ENCODE results near the gene MCF2L. TPM values are rescaled to one million over a fixed set of nuclear protein-coding genes. Genes with fewer than 3 reads are reported as not detected.
A peak's percentile ranks its signal among the peaks of the same experiment; 100 is the strongest.

MCF2L gene
- total and polyA plus RNA-seq, 7 donors: 9.1 to 40.5 (median 20.3) TPM

- no peaks in the 10 kb centered on the region for H3K9me3 ChIP-seq
- DNase-seq: no peak
- intact Hi-C loops (cut with DNase I): no loop called here
- ATAC-seq: no peak
- H3K27ac ChIP-seq: no peak overlapping the region
- H3K27me3 ChIP-seq (ENCODE audit: insufficient read depth in 3 of 3, low read length in 2 of 3): peaks cover 0 to 33% (median 0%) of the 10 kb centered on the region in 3 donors
- H3K4me1 ChIP-seq: no peaks in the 10 kb centered on the region
- TF ChIP-seq, protein P1, sequence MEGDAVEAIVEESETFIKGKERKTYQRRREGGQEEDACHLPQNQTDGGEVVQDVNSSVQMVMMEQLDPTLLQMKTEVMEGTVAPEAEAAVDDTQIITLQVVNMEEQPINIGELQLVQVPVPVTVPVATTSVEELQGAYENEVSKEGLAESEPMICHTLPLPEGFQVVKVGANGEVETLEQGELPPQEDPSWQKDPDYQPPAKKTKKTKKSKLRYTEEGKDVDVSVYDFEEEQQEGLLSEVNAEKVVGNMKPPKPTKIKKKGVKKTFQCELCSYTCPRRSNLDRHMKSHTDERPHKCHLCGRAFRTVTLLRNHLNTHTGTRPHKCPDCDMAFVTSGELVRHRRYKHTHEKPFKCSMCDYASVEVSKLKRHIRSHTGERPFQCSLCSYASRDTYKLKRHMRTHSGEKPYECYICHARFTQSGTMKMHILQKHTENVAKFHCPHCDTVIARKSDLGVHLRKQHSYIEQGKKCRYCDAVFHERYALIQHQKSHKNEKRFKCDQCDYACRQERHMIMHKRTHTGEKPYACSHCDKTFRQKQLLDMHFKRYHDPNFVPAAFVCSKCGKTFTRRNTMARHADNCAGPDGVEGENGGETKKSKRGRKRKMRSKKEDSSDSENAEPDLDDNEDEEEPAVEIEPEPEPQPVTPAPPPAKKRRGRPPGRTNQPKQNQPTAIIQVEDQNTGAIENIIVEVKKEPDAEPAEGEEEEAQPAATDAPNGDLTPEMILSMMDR (IDR thresholded peaks at IDR 0.05): no peak
- H3K36me3 ChIP-seq (ENCODE audit: insufficient read depth in 1 of 2, low read depth in 1 of 2): no peaks in the 10 kb centered on the region
- WGBS, 3 donors: 58 to 73% (median 62%) methylated on average over 16 of the region's 16 CpGs
- no peak overlapping the region for H3K4me3 ChIP-seq
Measured at GRCh38 chr13:113121928-113122471, 153.0 kb downstream of the MCF2L start.

DNA sequence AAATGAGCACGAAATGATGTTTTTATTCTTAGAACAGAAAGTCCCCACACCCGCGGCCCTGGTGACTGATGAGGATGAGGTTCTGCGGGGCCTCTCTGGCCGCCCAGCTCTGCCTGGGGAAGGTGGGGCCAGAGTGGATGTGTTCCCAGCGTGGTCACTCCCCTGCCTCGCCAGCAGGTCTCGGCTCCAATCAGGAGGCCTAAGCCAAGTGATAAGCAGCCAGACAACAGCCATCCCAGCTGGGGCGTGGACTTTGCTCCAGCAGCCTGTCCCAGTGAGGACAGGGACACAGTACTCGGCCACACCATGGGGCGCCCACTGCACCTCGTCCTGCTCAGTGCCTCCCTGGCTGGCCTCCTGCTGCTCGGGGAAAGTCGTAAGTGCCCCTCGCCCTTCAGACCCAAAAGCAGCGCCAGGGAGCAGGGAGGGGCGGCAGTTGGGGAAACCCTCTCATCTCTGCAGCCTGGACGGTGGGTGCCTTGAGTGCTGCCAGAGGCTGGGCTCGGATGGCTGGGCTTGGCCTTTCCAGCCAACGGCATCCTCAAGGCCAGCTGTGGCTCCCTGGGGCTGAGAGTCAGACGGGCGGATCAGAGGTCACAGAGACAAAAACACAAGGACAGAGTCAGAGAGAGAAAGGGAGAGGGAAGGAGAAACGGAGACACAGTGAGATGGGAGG lies 153.7 kb downstream of the MCF2L start, which contains the start of gene F10:
Gene F10 (plus strand): TSS at position 250 of the 676 bp plus-strand sequence. CDS start 57 bp downstream, at position 307.
- H3K4me3 ChIP-seq: peak within 1 kb of the TSS; percentile 18
- ATAC-seq: peak in 3 of 4 donors; percentile 15 to 68 (median 42)
- no peaks in the 10 kb centered on the region for H3K36me3 ChIP-seq (ENCODE audit: insufficient read depth in 1 of 2, low read depth in 1 of 2)
- H3K27me3 ChIP-seq (ENCODE audit: insufficient read depth in 3 of 3, low read length in 2 of 3): peaks cover 0 to 28% (median 0%) of the 10 kb centered on the region in 3 donors
- H3K27ac ChIP-seq: no peak within 1 kb of the TSS
- TF ChIP-seq, protein P1 (IDR thresholded peaks at IDR 0.05): no peak
- no peaks in the 10 kb centered on the region for H3K4me1 ChIP-seq
- peak; percentile 46 to 78 for DNase-seq
- intact Hi-C loops (cut with DNase I): no loop called here
- H3K9me3 ChIP-seq: no peaks in the 10 kb centered on the region
- WGBS, 3 donors: 27 to 43% (median 28%) methylated on average over 21 to 23 of the region's 23 CpGs

- WGBS, 3 donors: 53 to 65% (median 60%) methylated on average over 27 to 29 of the region's 29 CpGs
- Histone ChIP-seq H3K36me3 (ENCODE audit: insufficient read depth in 1 of 2, low read depth in 1 of 2) (no peaks in the 10 kb centered on the region), H3K4me1 (no peaks in the 10 kb centered on the region), H3K27ac (no peak overlapping the region), H3K9me3 (no peaks in the 10 kb centered on the region), H3K27me3 (ENCODE audit: insufficient read depth in 3 of 3, low read length in 2 of 3) (peaks cover 0 to 20% (median 0%) of the 10 kb centered on the region in 3 donors), H3K4me3 (peak overlapping the region; percentile 18)
- intact Hi-C loops (cut with DNase I): no loop called here
- ATAC-seq (peak in 2 of 4 donors; percentile 32 to 59), DNase-seq (no peak)
- TF ChIP-seq, protein P1 (IDR thresholded peaks at IDR 0.05): no peak
Measured at GRCh38 chr13:113123226-113124201, 154.5 kb downstream of the MCF2L start.

- Histone ChIP-seq H3K9me3 (no peaks in the 10 kb centered on the region), H3K4me1 (no peaks in the 10 kb centered on the region), H3K4me3 (no peak overlapping the region), H3K27me3 (ENCODE audit: insufficient read depth in 3 of 3, low read length in 2 of 3) (peaks cover 0 to 20% (median 0%) of the 10 kb centered on the region in 3 donors), H3K36me3 (ENCODE audit: insufficient read depth in 1 of 2, low read depth in 1 of 2) (no peaks in the 10 kb centered on the region), H3K27ac (no peak overlapping the region)
- 75 to 79% (median 78%) methylated on average over 19 of the region's 19 CpGs for WGBS, 3 donors
- intact Hi-C loops (cut with DNase I): no loop called here
- ATAC-seq: no peak
- TF ChIP-seq, protein P1 (IDR thresholded peaks at IDR 0.05): no peak
- DNase-seq: no peak
Measured at GRCh38 chr13:113124211-113124970, 155.4 kb downstream of the MCF2L start.

All from psoas muscle (tissue), 8 donors.